ENCODE measurements around the gene FHIT.

FHIT gene

DNA sequence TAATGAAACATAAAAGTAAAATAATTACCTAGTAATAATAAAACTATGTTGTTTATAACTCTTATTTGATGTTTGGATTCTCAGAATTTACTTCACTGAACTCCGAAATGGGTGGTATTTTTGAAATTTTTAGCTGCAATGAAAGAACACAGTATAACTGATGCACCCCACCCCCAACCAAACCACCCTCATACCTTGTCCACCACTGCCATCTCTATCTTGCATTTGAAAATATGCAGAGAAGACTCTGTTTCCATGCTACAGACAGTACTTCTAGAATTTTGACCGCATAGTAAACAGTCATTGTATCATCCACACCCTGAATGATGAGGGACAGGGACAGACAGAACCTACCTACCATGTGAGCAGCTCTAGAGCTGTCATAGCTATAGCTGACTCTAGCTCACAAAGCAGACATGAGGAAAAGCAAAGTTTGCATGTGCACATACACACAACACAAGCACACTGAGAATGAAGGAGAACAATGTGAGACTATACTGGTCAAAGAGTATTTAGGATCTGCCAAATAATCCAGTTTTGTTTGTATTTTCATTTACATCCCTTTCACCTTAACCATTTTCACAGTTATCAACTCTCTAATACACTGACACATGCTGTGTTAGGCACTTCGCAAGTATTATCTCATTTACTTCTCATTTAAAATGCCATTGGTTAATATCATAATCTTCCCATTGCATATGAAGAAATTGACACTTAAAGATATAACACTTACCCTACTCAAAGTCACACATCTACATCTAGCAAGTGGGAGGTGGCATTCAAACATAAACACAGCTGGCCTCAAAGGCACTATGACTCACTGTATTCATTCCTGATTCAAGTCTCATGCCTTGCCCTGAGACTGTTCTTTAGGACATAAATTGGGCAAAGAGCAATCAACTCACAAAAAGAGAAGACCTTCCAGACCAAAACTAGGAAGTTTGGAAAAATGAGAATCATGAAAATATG is 1186.8 kb downstream of the FHIT start:
- no peak for DNase-seq (ENCODE audit: low read depth in 3 of 3)

DNA sequence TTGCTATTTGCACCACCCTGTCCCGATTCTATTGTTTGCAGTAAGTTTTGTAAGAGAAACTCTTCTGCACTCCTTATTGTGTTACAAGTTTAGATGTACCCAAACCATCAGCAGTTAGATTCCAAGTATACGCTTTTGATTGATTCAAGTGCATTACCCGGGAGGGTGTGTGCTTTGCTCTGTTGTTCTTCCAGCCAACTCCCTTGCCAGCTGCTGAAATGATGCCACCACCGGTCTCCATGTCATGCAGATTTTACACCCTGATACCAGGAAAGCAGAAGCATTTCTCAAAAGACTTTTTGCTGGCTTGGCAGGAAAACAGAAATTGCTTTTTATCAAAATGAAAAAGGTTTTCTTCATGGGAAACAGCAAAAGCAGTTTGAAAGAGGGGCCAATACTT is 1194.8 kb downstream of the FHIT start:
- no peak for DNase-seq (ENCODE audit: low read depth in 3 of 3)

DNA sequence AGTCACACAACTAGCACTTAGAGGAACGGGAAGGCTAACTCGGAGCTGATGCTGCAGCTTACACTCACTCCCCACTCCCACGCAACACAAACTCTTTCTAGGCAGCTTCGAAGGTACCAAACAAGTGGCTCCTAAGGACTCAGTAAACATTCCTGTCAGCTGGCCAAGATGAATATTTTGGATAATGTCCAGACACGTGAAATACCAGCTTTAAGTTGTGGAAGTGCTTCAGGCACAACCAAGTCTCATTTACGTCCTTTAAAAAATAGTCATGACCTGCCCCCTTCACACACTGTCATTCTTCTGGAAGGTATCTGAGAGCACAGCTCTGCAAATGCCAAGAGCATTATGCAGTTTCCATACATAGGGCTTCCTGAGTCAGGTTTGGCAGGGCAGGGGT is 1195.5 kb downstream of the FHIT start:
- no peak for DNase-seq (ENCODE audit: low read depth in 3 of 3)

DNA sequence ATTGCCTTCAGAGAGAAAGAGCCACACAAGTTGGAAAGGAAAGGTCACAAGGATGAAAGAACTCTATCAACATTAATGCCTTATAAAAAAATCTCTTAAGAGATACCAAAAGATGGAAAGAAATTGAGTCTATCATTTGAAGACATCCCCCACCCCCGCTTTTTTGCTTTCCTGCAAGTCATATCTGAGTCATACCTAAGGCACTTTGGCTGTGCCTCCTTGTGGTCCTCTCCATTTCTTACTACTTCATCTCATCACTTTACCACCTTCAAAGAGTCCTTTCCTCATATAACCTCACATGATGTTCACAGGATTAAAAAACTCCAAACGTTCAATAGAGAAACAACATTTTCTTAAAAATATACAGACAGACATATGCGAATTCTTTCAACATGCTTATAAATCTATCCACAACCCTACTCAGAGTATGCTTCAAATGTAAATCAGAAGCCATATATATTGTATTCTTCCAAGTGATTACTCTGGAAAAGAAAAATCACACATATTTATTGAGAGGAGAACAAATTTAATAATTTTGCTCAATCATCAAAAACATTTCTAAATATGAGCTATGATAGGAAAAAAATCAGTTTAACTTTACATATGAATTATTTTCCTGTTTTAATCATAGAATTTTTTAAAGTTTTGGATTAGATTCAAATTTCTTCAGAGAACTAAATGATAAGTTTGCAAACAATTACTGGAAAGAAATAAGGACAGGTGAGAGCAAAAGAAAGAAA is 1197.6 kb downstream of the FHIT start:
- peak in 2 of 3 experiments; percentile 38 to 50 for DNase-seq (ENCODE audit: low read depth in 3 of 3)

DNA sequence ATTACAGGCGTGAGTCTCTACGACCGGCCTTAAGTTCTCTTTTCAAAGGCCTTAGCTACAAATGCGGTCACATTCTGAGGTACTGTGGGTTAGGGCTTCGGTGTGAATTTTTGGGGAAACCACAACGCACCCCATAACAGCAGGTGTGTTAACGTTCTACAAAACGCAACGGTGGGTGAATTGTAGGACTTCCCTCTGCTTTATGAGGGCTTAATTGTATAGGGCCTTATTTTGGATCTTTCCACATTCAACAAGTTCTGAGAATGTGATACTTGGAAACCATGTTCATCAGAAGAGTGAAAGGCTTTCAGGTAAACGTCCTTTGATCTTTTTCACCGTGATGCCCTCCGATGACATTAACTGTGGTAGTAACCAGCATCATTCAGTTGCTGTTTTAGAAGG is 1202.8 kb downstream of the FHIT start:
- DNase-seq (ENCODE audit: low read depth in 3 of 3), result no peak

DNA sequence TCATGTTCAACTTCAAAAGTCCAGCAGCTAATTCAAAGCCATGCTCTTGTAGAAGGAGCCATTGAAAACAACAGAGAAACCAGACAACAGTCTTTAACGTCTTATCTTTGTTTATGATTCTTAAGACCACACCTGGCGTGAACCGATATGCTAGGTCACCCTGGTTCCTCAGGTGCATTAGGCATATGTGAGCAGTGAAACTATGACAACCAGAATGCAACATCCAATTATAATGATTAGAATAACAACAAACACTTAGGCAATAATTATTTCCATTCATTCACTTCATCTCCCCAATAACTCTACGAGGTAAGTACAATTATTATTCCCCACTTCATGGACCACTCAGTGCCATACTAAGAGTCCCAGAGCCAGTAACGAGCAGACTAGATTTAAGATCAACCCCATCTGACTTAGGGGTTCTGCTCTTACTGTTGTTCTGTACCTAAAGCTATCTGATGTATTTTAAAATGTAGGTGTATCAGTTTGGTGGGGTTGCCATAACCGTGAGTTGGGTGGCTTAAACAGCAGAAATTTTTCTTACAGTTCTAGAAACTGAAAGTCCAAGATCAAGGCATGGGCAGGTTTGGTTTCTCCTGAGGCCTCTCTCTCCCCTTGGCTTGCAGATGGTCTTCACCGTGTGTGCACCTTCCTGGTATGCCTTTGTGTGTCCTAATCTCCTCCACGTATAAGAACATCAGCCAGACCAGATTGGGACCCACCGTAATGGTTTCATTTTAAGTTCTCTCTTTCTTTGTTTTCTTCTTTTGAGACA is 1203.6 kb downstream of the FHIT start:
- DNase-seq (ENCODE audit: low read depth in 3 of 3), result no peak

DNA sequence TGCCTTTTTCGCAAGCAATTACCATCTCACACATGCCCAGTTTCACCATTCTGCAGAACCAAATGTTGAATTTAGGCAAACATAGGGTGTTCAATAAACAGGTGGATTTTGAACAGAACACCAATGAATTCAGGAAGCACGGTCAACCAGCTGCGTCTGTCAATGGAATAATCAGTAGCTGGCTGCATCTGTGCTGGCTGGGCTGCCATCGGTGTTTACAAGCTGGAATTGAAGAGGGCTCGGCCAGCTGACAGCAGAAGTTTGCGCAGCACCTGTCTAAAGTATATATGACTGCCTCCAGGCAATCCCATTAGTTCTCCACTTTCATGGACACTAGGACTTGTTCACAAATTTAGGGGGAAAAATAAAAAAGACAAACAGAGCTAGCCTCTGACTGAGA is 1205.0 kb downstream of the FHIT start:
- DNase-seq (ENCODE audit: low read depth in 3 of 3), result no peak

DNA sequence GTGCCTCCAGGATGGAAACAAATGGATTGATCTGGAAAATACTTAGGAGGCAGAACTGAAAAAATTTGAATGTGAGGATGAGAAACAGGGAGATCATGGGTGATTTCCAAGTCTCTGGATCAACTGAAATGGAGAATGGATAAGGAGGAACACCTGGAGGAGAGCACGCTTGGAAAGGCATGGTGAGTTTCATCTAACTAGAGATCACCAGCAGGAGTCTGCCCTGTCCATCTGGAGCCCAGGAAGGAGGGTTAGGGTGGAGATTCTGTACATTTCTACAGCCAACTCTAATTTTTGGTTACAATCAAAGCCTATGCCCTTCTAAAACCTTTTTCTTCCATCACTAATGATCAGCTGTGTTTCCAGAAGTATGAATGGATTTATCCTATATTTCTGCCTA is 1205.6 kb downstream of the FHIT start:
- no peak for DNase-seq (ENCODE audit: low read depth in 3 of 3)

DNA sequence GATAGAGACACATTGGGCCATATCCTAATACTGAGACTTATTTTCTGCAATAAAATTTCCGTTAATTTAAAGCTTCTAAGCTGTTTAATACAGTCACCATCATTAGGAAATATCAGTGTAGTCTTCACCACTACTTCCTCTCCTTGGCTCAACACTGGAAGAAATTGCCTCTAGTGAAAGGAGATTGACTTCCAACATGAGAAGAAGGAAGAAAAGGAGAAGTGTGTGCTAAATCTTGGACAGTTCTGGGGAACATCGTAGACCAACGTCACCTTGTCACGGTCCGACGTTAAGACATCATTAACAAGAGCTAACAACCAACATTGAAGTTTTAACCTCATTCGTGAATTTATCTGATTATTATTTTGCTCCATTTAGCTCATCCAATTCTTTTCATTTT is 1214.4 kb downstream of the FHIT start:
- no peak for DNase-seq (ENCODE audit: low read depth in 3 of 3)

DNA sequence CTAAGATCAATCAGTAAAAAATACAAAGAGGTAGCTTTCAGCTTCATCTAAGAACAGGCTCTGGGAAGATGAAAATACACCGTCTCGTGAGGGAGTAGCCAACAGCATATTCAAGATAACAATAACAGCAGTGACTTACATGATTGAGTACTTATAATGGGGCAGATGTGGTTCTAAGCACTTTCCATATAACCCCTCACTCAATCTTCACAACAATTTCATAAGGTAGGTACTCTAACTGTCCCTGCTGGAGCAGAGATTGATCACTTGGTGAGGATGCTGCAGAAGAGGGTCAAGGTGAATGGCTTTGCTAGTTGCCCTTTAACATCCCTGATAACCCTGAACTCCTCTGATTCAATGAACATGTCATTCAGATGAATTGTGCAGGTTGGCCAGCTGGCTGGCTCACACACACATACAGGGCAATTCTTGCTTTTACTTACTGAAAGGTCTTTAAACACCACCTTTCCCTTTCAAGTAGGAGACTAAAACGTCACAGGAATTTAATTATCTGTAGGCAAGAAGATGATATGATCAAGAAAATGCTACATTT is 1217.3 kb downstream of the FHIT start:
- no peak for DNase-seq (ENCODE audit: low read depth in 3 of 3)

DNA sequence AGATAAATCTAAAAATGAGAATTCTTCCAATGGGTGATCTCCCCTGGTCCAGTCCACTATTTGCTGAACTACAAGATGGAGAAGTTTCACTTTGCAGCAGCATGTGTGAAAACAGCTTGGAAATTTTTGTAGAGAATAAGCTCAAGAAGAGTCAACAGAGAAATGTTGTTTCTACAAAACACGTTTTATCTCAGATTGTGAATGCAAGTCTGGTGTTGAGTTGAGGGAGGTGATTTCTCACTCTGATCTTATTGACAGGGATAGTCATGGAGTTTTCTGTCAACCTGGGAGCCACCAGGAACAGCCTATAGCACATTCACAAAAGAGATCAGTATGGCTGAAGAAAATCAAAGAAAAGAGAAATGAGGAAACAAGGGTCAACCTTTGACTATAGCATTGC is 1220.3 kb downstream of the FHIT start:
- DNase-seq (ENCODE audit: low read depth in 3 of 3), result no peak

DNA sequence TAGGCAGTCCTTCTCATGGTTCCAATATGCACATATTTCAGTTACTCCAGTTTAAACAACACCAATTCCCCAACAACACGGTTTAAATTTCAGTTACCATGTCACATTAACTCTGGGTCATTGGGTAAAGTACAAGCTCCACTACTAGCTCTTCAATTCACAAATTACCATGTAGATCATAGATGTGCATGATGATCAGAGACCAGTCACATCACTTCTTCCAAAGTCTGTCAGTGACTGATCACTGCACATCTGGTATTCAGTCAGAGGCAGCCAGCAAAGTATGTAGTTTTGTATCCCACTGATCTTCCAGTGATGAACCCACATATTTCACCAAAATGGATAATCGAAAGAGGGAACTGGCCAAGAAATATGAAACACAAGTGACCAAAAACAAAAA is 1223.0 kb downstream of the FHIT start:
- DNase-seq (ENCODE audit: low read depth in 3 of 3), result no peak

DNA sequence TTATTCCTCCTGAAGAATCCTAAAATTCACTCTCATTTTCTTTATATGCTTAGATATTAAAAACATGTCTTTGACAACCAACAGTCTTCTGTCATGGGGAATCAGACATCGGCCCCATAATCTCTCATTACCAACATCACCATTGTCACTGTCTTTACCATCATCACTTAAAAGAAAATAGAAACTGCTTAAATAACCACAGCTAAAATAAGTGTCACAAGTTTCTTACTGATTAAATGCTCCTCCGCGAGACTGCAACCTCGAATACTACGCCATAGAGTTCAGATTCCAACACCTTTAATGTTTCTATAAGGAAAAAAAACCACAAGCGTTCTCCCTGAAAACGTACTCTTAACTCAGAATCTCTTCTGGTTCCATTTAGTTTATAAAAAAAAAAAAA is 1223.9 kb downstream of the FHIT start:
- DNase-seq (ENCODE audit: low read depth in 3 of 3), result no peak

DNA sequence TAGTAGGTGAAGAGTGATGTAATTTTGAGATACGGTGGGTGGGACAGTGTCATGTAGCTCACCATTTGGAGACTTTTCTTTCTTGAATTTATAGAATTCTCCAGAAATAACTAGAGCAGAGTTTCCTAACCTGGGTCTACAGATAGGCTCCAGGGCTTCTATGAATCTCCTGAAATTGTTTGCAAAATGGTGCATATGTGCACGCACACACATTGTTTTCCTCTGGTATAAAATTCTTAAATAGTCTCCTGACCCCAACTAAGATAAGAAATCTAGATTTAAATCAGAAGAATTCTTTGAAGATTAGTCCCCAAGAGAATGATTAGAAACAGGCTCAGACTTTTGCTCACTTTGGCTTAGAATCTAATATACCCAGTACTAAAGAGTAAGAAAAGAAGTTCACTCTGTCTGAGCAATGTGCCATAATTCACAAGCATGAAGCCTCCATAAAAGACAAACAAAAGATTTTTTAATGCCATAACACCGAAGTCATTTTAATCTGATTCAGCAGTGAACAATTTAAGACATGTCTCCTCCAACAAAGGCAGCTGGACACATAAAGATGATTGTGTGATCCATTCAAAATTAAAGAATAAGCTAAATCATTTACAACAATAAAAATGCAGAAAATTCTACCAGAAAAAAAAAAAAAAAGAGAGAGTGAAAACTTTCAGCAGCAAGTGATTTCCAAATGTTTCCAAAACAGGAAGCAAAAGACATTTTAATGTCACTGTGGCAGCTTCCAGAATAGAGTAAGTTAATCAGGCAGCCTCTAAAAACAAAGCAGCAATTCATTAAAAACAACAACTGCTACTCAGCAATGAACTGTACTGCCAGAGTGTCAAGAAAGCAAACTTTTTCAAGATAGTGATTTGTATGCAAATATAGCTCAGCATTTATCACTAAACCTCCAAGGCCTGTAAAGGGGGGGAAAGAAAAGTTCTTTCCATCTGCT is 1225.9 kb downstream of the FHIT start:
- DNase-seq (ENCODE audit: low read depth in 3 of 3), result no peak

DNA sequence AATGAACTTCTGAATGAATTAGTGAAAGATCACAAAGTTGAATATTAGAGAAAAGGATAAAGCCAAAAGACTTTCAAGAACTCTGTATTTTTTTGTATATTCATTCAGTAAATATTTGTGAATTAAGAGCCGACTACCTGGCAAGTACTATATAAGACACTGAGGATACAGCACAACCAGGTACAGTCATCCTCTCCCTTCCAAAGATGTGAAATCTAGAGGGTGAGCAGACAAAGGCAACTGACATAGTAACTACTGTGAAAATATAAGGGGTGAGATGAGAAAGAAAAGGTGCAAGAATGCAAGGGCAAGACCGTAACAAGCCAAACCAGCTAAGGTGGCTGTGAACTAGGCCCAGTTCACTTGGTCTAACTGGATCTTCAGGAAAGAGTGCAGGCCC is 1226.9 kb downstream of the FHIT start:
- DNase-seq (ENCODE audit: low read depth in 3 of 3), result no peak

DNA sequence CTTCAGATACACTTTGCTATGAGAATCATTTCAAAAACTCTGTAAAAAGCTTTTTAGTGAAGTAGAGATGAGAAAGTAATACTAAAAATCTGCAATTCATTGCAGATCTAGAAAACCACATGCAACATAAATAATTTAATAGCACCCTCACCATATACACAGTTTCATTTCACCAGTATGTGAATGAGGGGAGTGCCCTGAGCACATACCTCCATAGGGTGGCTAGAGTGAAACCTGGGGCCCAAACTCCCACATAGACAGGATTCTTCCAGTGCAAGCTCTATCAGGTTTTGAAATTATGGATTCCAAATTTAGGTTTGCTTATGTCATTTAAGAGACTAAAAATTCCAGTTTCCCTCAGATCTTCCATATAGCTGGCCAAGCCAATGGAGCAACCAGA is 1228.1 kb downstream of the FHIT start:
- no peak for DNase-seq (ENCODE audit: low read depth in 3 of 3)

DNA sequence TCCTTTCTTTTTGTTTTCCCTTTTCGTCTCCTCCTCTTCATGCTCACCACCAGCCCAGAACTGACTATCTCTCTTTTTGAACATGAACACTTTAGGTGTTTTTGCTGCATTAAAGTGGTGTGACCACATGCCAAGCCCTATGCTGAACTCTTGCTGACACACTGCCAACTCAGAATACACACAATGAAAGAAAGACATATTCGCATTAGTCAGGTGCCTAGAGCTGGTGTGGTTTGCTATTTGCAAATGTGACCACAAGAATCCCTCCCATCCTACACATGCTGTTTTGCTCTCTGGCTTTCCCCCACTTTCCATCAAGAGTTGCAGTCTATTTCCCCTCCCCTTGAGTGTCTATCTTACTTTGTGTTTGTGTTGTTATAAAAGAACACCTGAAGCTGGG is 1233.6 kb downstream of the FHIT start:
- DNase-seq (ENCODE audit: low read depth in 3 of 3), result peak in 2 of 3 experiments; percentile 6 to 28

DNA sequence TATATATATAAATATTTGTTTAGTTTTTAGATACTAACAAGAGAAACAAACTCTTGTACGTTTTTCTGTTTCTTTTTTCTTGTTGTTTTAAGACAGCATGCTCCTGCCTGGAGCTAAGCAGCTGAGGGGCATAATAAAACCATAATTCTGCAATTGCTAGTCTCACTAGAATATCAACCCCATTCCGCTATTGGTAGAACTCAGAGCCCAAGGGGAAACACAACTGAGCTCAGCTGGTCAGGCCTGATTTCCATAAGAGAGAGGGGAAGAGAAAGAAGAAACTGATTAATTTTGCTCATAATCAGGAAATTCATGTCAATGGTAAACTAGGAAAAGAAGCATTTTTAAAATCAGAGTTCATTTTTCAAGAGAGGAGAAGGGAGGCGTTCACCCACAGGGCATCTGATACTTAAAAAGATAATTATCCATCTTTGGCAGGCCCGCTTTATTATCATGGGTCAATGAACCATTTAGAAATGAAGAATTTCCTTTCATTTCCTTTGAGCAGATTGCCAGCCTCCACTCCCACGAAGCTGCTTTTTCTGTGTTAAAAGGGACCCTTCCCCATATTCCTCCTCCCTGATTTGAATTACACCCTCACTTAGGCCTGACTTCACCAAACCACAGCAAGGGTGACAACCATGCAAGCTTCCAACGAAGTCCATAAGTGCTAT is 1236.1 kb downstream of the FHIT start:
- no peak for DNase-seq (ENCODE audit: low read depth in 3 of 3)

DNA sequence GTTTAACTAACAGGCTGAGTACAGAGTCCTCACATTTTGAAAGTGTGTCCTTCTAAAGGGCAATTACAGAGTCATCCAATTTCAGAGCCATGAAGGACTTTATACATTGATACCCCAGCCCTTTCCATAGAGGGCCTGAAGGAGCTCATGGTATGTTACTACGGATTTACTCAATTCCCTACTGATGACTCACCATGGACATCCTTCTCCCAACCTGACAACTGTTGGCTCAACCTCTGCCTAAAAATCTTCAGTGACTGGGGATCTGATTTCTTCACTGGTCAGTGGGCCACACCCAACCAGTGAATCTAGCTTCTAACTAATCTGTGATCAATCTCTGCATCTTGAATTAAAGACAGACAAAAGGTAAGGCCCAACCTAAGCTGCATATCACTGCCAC is 1238.0 kb downstream of the FHIT start:
- DNase-seq (ENCODE audit: low read depth in 3 of 3), result no peak

DNA sequence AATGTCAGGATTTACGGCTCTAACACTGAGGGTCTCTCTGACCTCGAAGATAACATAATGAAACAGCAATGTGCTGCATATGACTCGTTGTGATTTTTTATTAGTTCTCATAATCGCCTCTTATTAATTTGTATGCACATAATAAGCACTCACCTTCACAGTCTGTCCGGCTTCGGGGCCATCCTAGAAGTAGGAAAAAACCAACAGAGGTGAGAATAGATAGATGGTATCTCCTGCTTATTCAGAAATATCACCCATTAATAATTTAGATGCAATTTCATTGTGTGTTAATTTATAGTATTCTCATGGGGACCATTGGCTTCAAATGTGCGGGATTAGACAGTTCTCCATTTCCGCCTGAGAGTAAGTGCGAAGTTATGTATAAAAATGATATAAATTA is 1240.0 kb downstream of the FHIT start:
- DNase-seq (ENCODE audit: low read depth in 3 of 3), result no peak

Data from stimulated activated CD4-positive, alpha-beta T cell treated with anti-CD3 and anti-CD28 coated beads, TNF-alpha, amount 100 ng/mL, for 4 hours (primary cell).